Measurements from ENCODE around the gene OVCH1. TPM values are rescaled to one million over a fixed set of nuclear protein-coding genes. Genes with fewer than 3 reads are reported as not detected.
"Not testable (repeated sequence)": the region's sequence is repeated elsewhere in the genome, so short reads cannot be mapped to it uniquely, and the experiment has no call there.

The OVCH1 gene
- total RNA-seq, 2 experiments from 2014 or later = not detected

DNA sequence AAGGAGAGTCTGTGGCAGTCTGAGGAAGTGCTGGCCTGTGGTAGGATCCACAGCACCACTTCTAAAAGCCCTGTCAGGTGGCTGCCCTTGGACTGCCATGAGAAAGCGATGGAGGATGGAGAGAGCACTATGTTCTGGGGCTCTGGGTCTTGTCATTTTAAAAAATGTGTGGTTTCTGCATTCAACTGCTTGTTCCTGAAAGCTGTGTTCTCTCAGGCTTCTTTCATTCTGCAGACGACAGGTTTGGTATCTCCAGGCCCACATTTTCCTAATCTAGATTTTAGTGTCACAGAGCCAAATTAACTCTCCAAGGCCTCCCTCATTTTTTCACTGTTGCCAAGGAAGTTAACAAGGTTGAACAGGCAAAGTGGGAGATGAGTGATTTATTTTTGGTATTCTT lies 10.5 kb downstream of the OVCH1 start:
- H3K27me3 Mint-ChIP-seq (ENCODE audit: low read depth) = peaks cover 19% of the 10 kb centered on the region
- H3K27ac Mint-ChIP-seq = no peak overlapping the region
- no peak for DNase-seq
- H3K36me3 Mint-ChIP-seq (ENCODE audit: low read depth) = no peaks in the 10 kb centered on the region
- intact Hi-C loops (cut with micrococcal nuclease) = no loop called here
- no peak overlapping the region for H3K4me3 Mint-ChIP-seq
- no peaks in the 10 kb centered on the region for H3K9me3 Mint-ChIP-seq
- H3K4me1 Mint-ChIP-seq (ENCODE audit: low read depth) = no peaks in the 10 kb centered on the region
- CTCF ChIA-PET = no interaction called here

DNA sequence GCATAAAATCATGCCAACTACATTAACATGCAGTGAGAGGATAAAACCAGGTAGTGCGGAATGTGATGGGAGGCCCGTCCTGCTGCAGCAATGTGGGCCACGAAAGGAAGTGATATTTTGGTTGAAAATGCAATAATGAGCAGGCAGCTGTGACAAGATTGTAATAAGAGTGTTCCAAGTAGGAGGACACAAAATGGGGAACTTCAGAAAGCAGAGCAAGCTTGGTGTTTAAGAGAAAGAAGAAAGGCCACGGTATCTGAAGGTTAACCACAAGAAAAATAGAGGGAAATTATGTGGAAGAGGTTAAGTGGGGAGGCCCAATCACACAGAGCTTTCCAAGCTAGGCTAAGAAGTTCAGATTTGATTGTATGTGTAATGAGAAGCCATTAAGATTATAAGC lies 34.3 kb downstream of the OVCH1 start:
- no peak overlapping the region for H3K4me3 Mint-ChIP-seq
- no peaks in the 10 kb centered on the region for H3K4me1 Mint-ChIP-seq (ENCODE audit: low read depth)
- no peaks in the 10 kb centered on the region for H3K36me3 Mint-ChIP-seq (ENCODE audit: low read depth)
- H3K27me3 Mint-ChIP-seq (ENCODE audit: low read depth) = peaks cover 7% of the 10 kb centered on the region
- H3K27ac Mint-ChIP-seq = no peak overlapping the region
- intact Hi-C loops (cut with micrococcal nuclease) = no loop called here
- DNase-seq = no peak
- no peaks in the 10 kb centered on the region for H3K9me3 Mint-ChIP-seq
- CTCF ChIA-PET = interaction anchor here (0.9 kb wide), 1 partner anchor 16 kb away, joined by 3 read pairs; no protein-coding TSS in a partner anchor

DNA sequence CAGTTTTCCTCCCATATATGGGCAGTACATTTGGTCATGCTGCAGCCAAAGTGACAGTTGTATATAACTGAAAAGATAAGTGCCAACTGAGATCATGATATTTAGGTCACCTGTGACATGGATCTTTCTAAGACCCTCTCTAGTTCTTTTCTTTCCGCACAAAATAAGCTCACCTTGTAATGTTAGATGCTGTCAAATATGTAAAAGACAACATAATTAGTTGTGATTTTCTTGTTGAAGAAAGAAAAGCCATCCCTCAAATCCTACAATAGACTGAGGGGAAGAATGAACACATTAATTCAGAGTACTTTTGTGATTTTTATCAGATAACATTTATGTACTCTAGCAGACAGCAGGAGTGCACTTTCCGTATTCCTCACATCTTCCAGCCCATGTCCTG lies 37.4 kb downstream of the OVCH1 start:
- H3K4me1 Mint-ChIP-seq (ENCODE audit: low read depth) = no peaks in the 10 kb centered on the region
- no peak overlapping the region for H3K27ac Mint-ChIP-seq
- H3K4me3 Mint-ChIP-seq = no peak overlapping the region
- H3K9me3 Mint-ChIP-seq = no peaks in the 10 kb centered on the region
- CTCF ChIA-PET = no interaction called here
- intact Hi-C loops (cut with micrococcal nuclease) = no loop called here
- H3K36me3 Mint-ChIP-seq (ENCODE audit: low read depth) = no peaks in the 10 kb centered on the region
- no peak for DNase-seq
- H3K27me3 Mint-ChIP-seq (ENCODE audit: low read depth) = peaks cover 9% of the 10 kb centered on the region

DNA sequence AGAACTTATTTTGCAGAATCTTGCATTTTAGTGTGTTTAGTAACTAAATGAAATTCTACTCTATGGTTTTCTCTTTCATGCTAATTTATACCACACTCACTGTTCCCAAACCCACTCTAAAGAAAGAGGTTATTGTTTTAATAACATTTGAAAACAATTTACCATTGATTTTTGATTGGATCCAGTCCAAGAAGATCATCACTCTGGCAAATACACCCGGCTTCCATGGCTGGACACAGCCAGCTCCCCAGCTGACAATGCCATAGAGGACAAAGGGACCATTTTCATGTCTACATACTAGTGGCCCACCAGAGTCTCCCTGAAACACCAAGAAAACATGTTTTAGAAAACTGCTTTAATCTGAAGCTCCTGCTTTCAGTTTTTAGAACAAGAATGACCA lies 42.4 kb downstream of the OVCH1 start:
- DNase-seq = no peak

DNA sequence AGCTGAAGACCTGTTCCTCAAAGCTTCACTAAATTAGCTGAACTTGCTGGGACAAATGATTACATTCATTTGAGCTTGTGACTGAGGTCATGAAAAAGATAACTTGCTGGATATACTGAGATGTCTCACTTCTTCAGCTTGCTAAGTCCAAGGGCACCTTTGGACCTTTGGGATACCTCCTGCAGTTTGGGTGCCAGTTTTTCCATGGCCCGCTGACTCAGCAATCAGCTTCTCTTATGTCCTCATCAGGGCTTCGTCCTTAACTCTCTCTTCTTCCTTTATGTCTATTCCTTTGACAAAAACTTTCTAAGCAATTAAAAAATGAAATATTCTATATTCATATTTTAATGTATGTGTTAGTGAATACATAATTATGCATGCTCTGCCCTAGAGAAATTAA lies 45.6 kb downstream of the OVCH1 start:
- no peak for DNase-seq
- peaks cover 5% of the 10 kb centered on the region for H3K4me1 Mint-ChIP-seq (ENCODE audit: low read depth)
- no peak overlapping the region for H3K4me3 Mint-ChIP-seq
- H3K27me3 Mint-ChIP-seq (ENCODE audit: low read depth) = peaks cover 16% of the 10 kb centered on the region
- intact Hi-C loops (cut with micrococcal nuclease) = no loop called here
- no peaks in the 10 kb centered on the region for H3K36me3 Mint-ChIP-seq (ENCODE audit: low read depth)
- H3K27ac Mint-ChIP-seq = no peak overlapping the region
- CTCF ChIA-PET = no interaction called here
- no peaks in the 10 kb centered on the region for H3K9me3 Mint-ChIP-seq

More for the DNA sequence above, 42.4 kb downstream of the OVCH1 start:
- CTCF ChIA-PET = no interaction called here
- H3K27ac Mint-ChIP-seq = no peak overlapping the region
- peaks cover 12% of the 10 kb centered on the region for H3K27me3 Mint-ChIP-seq (ENCODE audit: low read depth)
- H3K4me3 Mint-ChIP-seq = no peak overlapping the region
- intact Hi-C loops (cut with micrococcal nuclease) = no loop called here
- no peaks in the 10 kb centered on the region for H3K9me3 Mint-ChIP-seq
- no peaks in the 10 kb centered on the region for H3K4me1 Mint-ChIP-seq (ENCODE audit: low read depth)
- H3K36me3 Mint-ChIP-seq (ENCODE audit: low read depth) = no peaks in the 10 kb centered on the region

DNA sequence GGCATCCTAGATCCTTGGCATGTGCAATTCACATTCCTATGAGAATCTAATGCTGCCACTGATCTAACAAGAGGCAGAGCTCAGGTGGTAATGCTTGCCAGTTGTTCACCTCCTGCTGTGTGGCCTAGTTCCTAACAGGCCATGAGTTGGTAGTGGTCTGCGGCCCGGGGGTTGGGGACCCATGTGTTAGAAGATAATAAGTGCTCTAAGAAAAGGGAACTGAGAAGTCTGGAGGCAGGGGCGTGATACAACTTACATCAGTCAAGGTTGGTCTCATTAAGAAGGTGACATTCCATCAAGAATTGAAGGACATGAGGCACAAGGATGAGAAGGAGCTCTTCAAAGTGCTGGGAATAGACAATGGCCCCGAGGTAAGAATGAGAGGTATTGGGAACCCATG lies 49.3 kb downstream of the OVCH1 start:
- Mint-ChIP-seq H3K4me1 (ENCODE audit: low read depth) (peaks cover 5% of the 10 kb centered on the region), H3K27ac (no peak overlapping the region), H3K27me3 (ENCODE audit: low read depth) (peaks cover 11% of the 10 kb centered on the region), H3K36me3 (ENCODE audit: low read depth) (no peaks in the 10 kb centered on the region), H3K4me3 (no peak overlapping the region), H3K9me3 (no peaks in the 10 kb centered on the region)
- CTCF ChIA-PET = no interaction called here
- DNase-seq = no peak
- intact Hi-C loops (cut with micrococcal nuclease) = no loop called here

DNA sequence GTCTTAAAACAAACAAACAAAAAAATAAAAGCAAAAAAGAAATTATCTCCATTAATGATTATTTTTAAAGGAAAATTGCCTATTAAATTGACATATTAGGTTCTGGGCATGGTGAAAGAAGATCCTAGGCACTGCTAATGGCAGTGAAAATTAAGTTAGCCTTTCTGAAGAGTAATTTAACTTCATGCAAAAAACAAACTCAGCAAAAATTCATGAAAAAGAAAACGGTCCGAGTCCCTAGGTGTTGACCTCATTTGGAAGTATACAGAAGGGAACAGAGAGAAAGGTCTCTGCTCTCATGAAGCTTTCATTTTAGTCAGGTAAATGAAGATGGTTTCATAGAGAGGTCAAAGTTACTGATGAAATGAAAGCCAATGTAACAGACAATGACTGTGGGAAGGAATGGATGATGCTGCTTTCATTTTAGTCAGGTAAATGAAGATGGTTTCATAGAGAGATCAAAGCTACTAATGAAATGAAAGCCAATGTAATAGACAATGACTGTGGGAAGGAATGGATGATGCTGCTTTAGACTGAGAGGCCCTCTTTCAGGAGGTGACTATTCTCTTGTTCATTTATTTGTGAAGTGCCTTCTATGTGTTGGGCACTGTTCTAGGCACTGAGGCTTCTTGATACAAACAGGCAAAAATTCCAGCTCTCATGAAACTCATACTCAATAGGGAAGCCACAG lies 50.1 kb downstream of the OVCH1 start:
- Mint-ChIP-seq H3K27ac (no peak overlapping the region), H3K27me3 (ENCODE audit: low read depth) (peaks cover 9% of the 10 kb centered on the region), H3K4me1 (ENCODE audit: low read depth) (peaks cover 5% of the 10 kb centered on the region), H3K4me3 (no peak overlapping the region), H3K36me3 (ENCODE audit: low read depth) (no peaks in the 10 kb centered on the region), H3K9me3 (no peaks in the 10 kb centered on the region)
- CTCF ChIA-PET = no interaction called here
- intact Hi-C loops (cut with micrococcal nuclease) = no loop called here
- DNase-seq = no peak

DNA sequence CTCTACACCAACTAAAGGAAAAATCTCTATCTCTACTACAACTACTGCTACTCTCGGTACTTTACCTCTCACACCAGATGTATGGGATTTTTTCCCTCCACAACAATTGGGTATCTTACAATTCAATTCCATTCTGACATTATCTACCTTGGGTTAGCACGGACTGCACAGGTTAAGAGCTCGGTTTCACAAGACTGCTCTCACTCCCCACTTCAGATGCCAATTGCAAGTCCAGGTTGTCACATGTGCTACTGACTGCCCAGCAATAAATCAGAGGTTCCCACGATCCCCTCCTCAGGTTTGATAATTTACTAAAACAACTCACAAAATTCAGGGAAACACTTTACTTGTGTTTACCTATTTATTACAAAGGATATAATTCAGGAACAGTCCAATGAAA lies 58.0 kb downstream of the OVCH1 start:
- intact Hi-C loops (cut with micrococcal nuclease) = no loop called here
- CTCF ChIA-PET = no interaction called here

DNA sequence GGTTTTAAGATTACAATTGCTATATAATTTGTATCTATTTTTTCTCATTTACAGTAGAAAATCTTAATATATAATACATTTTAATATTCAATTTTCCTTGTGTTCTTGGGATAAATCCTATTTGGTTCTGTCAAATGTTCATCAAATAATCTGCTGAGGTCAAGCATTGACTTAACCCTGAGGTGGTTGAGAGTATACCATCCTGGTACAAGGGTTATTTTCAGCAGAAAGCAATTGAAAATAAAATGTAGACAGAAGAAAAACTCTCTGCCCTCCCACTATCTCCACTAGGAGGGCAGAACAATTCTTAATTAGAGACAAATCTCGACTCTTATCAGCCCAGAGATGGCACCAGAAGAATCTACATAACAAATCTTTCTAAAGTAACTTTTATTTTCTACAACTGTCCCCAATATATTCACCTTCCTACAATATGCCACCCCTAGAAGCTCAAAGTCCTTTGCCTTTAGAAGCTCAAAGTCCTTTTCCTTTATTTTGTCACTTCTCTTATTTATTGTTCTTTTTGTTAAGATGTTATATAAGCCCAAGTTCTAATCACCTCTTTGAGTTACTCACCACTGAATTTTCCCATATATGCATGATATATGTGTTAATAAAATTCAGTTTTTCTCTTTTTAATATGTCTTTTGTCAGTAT lies 58.6 kb downstream of the OVCH1 start:
- peaks cover 4% of the 10 kb centered on the region for H3K9me3 Mint-ChIP-seq

More for the DNA sequence above, 58.0 kb downstream of the OVCH1 start:
- Mint-ChIP-seq H3K4me3 (no peak overlapping the region), H3K4me1 (ENCODE audit: low read depth) (no peaks in the 10 kb centered on the region), H3K9me3 (peaks cover 4% of the 10 kb centered on the region), H3K27ac (no peak overlapping the region), H3K27me3 (ENCODE audit: low read depth) (peaks cover 7% of the 10 kb centered on the region), H3K36me3 (ENCODE audit: low read depth) (no peaks in the 10 kb centered on the region)
- no peak for DNase-seq

DNA sequence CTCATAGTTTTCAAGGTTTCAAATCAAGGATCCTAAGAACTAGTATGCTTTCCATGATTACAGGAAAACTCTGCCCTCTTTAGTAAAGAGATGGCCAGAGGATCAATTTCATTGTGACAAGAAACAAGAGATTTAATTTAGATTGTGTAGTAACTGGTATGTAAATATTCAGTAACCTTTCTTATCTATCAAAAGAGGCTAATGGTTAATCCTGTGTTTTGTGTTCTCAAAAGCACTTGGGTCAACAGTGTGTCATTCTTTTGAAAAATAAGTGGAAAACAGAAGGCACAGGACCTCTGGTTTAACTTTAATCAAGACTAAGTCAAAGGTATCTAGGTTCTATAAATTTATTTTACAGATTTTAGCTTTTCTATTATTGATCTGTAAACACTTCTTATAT lies 59.9 kb downstream of the OVCH1 start:
- intact Hi-C loops (cut with micrococcal nuclease) = no loop called here
- Mint-ChIP-seq H3K27me3 (ENCODE audit: low read depth) (peaks cover 7% of the 10 kb centered on the region), H3K4me3 (no peak overlapping the region), H3K9me3 (peaks cover 4% of the 10 kb centered on the region), H3K27ac (no peak overlapping the region), H3K36me3 (ENCODE audit: low read depth) (no peaks in the 10 kb centered on the region), H3K4me1 (ENCODE audit: low read depth) (no peaks in the 10 kb centered on the region)
- no peak for DNase-seq
- CTCF ChIA-PET = no interaction called here

More for the DNA sequence above, 58.6 kb downstream of the OVCH1 start:
- Mint-ChIP-seq H3K27me3 (ENCODE audit: low read depth) (peaks cover 7% of the 10 kb centered on the region), H3K4me1 (ENCODE audit: low read depth) (no peaks in the 10 kb centered on the region), H3K36me3 (ENCODE audit: low read depth) (no peaks in the 10 kb centered on the region), H3K4me3 (no peak overlapping the region), H3K27ac (no peak overlapping the region)
- DNase-seq = no peak
- intact Hi-C loops (cut with micrococcal nuclease) = no loop called here
- CTCF ChIA-PET = no interaction called here

DNA sequence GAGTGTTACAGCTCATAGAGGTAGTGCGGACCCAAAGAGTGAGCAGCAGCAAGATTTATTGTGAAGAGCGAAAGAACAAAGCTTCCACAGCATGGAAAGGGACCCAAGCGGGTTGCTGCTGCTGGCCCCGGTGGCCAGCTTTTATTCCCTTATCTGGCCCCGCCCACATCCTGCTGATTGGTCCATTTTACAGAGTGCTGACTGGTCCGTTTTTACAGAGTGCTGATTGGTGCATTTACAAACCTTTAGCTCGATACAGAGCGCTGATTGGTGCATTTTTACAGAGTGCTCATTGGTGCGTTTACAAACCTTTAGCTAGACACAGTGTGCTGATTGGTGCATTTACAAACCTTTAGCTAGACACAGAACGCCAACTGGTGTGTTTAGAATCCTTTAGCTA lies 60.7 kb downstream of the OVCH1 start:
- CTCF ChIA-PET; H3K4me1 Mint-ChIP-seq (ENCODE audit: low read depth); H3K27ac Mint-ChIP-seq; DNase-seq; H3K9me3 Mint-ChIP-seq; H3K4me3 Mint-ChIP-seq; H3K36me3 Mint-ChIP-seq (ENCODE audit: low read depth); H3K27me3 Mint-ChIP-seq (ENCODE audit: low read depth); intact Hi-C loops (cut with micrococcal nuclease): not testable (repeated sequence)

DNA sequence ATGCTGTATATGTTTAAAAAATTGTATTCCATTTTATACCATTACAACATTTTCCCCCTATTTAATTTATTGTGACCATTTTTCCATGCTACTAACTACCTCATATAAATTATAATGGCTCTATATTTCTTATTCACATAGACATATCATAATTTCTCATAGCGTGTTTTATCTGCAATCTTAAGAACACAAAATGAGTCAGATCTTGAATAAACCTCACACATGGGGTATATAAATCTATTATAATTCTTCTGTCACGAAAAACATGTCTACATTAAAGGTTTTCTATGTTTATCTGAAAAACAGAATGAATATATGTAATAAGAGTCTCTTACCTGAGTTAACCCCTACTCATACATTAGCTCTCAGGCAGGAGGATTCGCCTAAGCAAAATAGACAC lies 66.0 kb downstream of the OVCH1 start:
- CTCF ChIA-PET = no interaction called here
- no peak overlapping the region for H3K4me3 Mint-ChIP-seq
- H3K4me1 Mint-ChIP-seq (ENCODE audit: low read depth) = peaks cover 9% of the 10 kb centered on the region
- DNase-seq = no peak
- H3K27ac Mint-ChIP-seq = no peak overlapping the region
- H3K9me3 Mint-ChIP-seq = peaks cover 2% of the 10 kb centered on the region
- H3K27me3 Mint-ChIP-seq (ENCODE audit: low read depth) = no peaks in the 10 kb centered on the region
- intact Hi-C loops (cut with micrococcal nuclease) = no loop called here
- no peaks in the 10 kb centered on the region for H3K36me3 Mint-ChIP-seq (ENCODE audit: low read depth)

DNA sequence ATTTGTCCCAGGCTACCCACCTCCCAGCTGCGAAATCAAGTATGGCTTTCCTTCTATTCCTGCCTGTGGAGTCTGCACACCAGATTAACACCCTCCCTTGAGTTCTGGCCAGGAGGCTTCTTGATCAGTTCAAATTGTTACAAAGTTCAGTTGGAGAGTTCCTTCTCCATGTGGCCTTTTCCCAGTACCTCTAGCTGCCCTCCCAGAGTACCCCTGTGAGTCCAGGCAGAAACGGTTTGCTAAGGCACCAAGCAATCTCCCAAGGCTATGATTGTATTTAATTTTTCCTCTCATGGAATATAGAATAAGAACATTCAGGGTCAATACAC lies 66.8 kb downstream of the OVCH1 start:
- no peaks in the 10 kb centered on the region for H3K9me3 Mint-ChIP-seq
- H3K27ac Mint-ChIP-seq = no peak overlapping the region
- intact Hi-C loops (cut with micrococcal nuclease) = no loop called here
- no peaks in the 10 kb centered on the region for H3K36me3 Mint-ChIP-seq (ENCODE audit: low read depth)
- H3K4me1 Mint-ChIP-seq (ENCODE audit: low read depth) = peaks cover 9% of the 10 kb centered on the region
- DNase-seq = no peak
- no peaks in the 10 kb centered on the region for H3K27me3 Mint-ChIP-seq (ENCODE audit: low read depth)
- no peak overlapping the region for H3K4me3 Mint-ChIP-seq
- CTCF ChIA-PET = interaction anchor here (0.6 kb wide), 1 partner anchor 1024 kb away, joined by 3 read pairs; no protein-coding TSS in a partner anchor

Data from activated naive CD4-positive, alpha-beta T cell treated with anti-CD3 and anti-CD28 coated beads for 36 hours (primary cell).